Stimulated activated naive CD8-positive, alpha-beta T cell treated with anti-CD3 and anti-CD28 coated beads, Interleukin-15, Interleukin-2, amounts not matched to agents 100 U/mL and 50 U/mL, for 24 hours (primary cell): Measurements from ENCODE around the gene KCNIP1.

ENCODE experiments used
- ATAC-seq: fragments of 150-1000 bp; cut with Tn5 transposase; one replicate; pipeline ENCODE4 v1.10.0; 2021
- DNase-seq: peaks from one replicate; pipeline ENCODE4 v3.0.0; 2021

KCNIP1 gene

DNA sequence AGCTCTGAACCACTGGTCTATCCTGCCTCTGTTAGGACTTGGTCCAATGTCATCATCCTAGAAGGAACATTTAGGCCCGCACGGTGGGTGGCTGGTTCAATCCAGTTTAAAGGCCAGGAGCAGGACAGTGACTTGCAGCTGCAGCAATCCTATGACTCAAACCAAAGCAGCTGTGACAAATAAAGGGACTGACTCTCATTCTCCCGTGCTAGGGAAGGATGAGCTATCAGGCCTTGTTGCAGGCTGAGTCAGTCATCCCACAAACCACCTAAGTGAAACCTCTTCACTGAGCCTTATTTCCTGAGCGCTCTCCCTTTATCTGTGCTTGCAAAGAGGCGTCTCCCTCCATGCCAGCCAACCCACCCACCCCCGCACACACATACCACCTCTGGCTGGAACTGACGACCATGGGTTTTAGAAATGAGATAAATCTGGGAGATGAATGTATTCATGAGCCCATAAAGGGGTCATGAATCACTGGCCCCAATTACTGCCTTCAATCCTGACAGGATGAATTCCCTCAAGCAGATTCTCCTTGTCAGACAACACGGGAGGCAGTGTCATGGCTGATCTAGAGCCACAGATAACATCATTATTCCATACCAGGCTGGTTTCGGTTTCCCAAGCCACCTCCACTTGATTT is 93.4 kb downstream of the KCNIP1 start:
- ATAC-seq (peak; percentile 94), DNase-seq (peak; percentile 60)

DNA sequence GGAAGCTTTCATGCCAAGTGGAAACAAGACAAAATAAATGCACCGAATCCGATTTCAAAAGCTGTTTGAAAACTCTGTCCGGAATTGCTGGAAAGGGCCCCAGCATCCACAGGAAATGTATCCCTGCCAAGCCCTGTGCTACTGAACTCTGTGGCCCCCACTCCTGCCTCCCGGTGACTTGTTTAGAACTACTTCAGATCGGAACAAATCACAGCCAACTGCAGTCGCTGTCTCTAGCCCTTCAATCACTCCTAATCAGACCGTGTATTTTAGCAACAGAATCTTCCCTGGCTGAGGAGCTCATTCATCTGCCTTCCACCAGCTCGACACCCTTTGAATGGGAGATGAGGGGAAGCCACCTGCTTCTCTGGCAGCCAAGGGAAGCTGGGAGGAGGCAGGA is 94.1 kb downstream of the KCNIP1 start:
- DNase-seq (no peak), ATAC-seq (no peak)

GRCh38 chr5:170599756-170600155 is 95.9 kb downstream of the KCNIP1 start:
- ATAC-seq (no peak), DNase-seq (no peak)

DNA sequence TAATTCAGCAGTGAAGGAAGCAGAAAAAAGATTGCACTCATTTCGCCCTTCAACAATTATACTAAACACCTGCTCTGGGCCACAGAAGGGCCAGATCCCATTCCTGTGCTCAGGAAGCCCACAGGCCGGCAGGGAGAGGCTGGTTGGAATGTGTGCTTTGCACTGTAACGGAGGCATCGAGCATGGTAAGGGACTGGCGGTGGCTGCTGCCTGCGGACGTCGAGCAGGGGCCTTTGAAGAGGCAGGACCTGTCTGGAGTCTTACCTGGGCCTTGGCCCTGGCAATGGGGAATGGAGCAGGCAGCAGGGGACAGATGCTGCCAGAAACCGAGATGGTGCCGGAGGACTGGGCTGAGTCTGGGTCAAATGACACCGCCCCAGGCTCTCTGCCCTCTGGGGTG is 97.8 kb downstream of the KCNIP1 start:
- DNase-seq = no peak
- no peak for ATAC-seq

GRCh38 chr5:170603109-170603508 is 99.3 kb downstream of the KCNIP1 start:
- ATAC-seq = no peak

GRCh38 chr5:170603578-170604565 is 100.1 kb downstream of the KCNIP1 start:
- DNase-seq (peak; percentile 79), ATAC-seq (peak; percentile 51)

More at GRCh38 chr5:170603109-170603508, 99.3 kb downstream of the KCNIP1 start:
- DNase-seq = no peak

DNA sequence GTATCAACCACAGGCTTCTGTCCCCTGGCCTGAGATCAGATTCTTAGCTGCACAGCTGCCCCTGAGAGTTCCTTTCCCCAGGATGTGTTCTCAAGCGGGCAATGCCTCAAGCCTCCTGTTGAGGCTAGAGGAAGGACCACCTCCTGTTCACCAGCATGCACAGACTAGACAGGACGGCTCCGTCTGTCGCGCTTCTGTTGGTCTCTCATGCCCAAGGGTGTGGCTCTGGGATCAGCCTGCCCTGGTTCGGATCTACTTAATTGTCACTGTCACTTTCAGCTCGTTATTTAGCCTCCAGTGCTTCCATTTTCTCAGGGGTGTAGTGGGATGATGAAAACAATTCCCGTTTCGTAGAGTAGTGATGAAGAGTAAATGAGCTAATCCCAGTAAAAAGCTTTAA is 103.1 kb downstream of the KCNIP1 start:
- DNase-seq (no peak), ATAC-seq (no peak)

GRCh38 chr5:170611449-170612090 is 107.8 kb downstream of the KCNIP1 start:
- DNase-seq (no peak), ATAC-seq (no peak)

GRCh38 chr5:170612256-170612678 is 108.4 kb downstream of the KCNIP1 start:
- ATAC-seq = no peak
- DNase-seq = no peak

DNA sequence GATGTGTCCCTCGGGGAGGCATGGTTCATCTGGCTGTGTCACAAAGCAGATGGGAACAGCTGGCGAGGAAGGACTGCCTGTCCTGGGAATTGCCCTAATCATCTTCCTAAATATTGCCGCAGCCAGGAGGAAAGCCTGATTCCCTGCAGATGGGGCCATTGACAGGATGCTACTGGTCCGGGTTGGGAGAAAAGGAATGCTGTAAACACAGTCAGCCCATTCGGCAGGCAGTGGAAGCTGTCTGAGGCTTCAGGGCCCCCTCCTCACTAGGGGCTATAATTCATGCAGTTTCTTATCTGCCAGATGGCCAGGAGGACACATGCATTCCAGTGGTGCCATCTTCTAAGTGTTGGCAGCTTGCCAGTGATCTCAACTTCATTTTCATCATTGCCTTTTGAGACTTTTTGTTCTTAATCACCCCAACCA is 110.3 kb downstream of the KCNIP1 start:
- DNase-seq = no peak
- no peak for ATAC-seq

- peak; percentile 45 for ATAC-seq
Observed at GRCh38 chr5:170614720-170615119, 110.9 kb downstream of the KCNIP1 start.

DNA sequence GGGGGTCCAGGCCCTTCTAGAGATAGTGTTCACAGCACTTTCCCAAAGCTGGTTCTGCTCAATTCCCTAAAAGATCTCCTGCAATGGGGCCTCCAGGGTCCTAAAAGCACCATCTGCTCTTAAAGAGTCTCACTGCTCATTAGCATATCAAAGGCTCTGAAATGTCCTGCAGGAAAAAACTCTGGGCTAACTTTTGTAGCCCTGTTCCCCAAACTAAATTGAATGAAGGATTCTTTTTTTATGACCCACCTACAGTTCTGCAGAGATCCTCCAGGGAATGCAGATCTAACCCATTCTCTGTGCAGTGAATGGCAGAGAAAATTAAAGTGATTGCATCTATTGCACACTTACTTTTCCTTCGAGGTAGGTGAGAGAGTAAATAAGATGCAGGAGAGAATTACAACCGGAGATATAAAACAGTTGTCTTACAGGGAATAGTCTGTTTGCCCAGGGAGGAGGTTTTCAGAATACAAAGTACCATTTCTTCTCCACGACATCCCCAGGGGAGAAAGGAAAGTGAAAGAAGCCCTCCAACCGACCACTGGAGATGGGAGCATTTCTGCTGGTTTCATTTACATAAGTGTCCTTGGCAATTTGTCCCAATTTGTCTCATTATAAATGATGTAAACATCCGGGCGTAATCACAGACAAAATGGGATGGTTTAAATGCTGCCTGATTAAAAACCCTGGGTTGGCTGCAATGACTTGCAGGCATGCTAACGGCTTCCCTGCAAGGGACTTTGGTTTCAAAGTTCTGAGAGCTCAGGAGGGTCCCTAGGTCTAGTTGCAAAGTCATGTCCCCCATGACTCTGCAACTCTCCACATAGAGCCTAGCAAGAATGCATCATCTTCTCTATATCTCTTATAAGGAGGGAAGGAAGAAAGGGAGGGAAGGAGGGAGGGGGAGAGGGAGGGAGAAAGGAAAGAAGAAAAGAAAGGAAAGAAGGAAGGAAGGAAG is 114.0 kb downstream of the KCNIP1 start:
- no peak for ATAC-seq
- DNase-seq = no peak

More at GRCh38 chr5:170614720-170615119, 110.9 kb downstream of the KCNIP1 start:
- DNase-seq = no peak

GRCh38 chr5:170619869-170620268 is 116.0 kb downstream of the KCNIP1 start:
- DNase-seq = no peak
- ATAC-seq = no peak

DNA sequence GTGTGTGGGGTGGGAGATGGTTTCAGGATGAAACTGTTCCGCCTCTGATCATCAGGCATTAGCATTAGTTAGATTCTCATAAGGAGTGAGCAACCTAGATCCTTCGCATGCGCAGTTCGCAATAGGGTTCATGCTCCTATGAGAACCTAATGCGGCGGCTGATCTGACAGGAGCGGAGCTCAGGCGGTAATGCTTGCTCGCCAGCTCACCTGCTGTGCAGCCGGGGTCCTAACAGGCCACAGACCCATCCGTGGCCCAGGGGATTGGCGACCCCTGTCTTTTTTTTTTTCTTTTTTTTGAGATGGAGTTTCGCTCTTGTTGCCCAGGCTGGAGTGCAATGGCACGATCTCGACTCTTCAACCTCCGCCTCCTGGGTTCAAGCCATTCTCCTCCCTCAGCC is 119.1 kb downstream of the KCNIP1 start:
- DNase-seq = no peak
- ATAC-seq = no peak

GRCh38 chr5:170623576-170624181 is 119.9 kb downstream of the KCNIP1 start:
- DNase-seq = peak; percentile 57
- peak; percentile 20 for ATAC-seq

DNA sequence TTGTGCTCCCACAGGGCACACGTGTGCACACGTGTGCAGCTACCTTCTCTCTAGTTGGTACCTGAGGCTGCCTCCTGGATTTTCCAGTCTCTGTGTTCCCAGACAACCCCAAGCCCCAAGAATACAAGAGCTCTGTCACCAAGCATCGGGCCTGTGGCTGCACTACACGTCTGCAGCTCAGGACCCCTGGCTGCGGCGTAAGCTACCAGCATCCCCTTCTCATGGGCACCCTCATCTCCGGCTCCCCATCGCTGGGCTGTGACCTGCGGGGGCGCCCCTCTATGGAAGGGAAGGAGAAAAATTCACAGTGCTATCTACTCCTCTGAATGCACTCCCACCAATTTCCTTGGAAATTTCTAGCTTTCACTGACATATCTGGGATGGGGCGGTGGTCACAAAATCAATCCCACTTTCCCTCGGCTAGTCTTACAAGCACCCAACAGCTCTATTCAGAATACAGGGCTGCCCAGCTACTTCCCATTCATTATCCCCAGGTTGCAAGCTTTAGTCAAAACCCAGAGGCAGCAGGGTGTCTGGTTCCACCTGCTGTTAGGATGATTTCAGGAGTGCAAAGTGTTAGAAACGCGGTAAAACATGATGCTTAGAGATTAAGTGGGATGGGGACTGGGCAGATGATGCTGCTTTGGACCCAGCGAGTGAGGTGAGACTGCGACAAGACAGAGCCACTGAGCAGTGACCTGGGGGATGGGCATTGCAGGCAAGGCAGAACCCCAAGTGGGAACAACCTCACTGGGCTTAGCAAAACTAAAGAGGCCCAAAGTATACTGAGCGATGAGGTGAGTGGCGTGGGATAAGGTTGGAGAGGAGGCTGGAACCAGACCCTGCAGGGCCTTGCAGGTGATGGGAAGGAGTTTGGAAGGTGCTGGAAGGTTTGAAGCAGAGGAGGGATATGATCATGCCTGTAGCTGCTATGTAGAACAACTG is 121.7 kb downstream of the KCNIP1 start:
- DNase-seq (no peak), ATAC-seq (no peak)

GRCh38 chr5:170626507-170627150 is 122.8 kb downstream of the KCNIP1 start:
- DNase-seq (no peak), ATAC-seq (no peak)

DNA sequence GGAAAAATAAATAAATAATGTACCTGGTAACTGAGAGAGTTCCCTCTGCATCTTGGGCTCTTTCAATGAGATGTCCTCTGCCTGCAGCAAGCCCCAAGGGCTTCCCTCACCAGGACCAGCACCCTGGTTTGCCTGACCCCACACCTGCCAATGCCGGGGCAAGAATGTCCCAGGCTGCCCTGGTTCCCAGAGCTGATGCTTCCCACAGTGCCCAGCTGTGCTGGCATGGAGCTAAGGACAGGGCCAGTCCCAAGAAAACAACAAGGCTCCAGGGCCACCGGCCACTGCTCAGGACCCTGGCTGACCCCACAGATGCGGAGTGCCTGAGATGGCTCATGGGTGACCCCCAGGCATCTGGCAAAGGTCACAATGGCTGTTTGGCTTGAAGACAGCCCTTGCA is 123.5 kb downstream of the KCNIP1 start:
- ATAC-seq (no peak), DNase-seq (no peak)

- ATAC-seq = no peak
- no peak for DNase-seq
Observed at GRCh38 chr5:170628028-170628427, 124.2 kb downstream of the KCNIP1 start.
